ENCODE results near the gene MOK.
A peak's percentile ranks its signal among the peaks of the same experiment; 100 is the strongest.
"Not testable (repeated sequence)": the region's sequence is repeated elsewhere in the genome, so short reads cannot be mapped to it uniquely, and the experiment has no call there.

The MOK gene

GRCh38 chr14:102304611-102305506 lies at the start of gene MOK:
TSS of gene MOK (minus strand) at chr14:102305164. CDS start at chr14:102304968, 196 bp downstream.
- peak; percentile 92 for DNase-seq

- DNase-seq: no peak
These were observed 48.2 kb upstream of the MOK start for GRCh38 chr14:102353126-102353619.

GRCh38 chr14:102352213-102352612 lies 47.2 kb upstream of the MOK start:
- no peak for DNase-seq

GRCh38 chr14:102351593-102351992 lies 46.6 kb upstream of the MOK start:
- not testable (repeated sequence) for DNase-seq

- no peak for DNase-seq
These were observed 46.1 kb upstream of the MOK start for GRCh38 chr14:102351023-102351422.

GRCh38 chr14:102348376-102348775 lies 43.4 kb upstream of the MOK start:
- no peak for DNase-seq

- no peak for DNase-seq
These were observed 41.7 kb upstream of the MOK start for GRCh38 chr14:102346645-102347044.

GRCh38 chr14:102345232-102345631 lies 40.3 kb upstream of the MOK start:
- no peak for DNase-seq

- DNase-seq: no peak
These were observed 39.5 kb upstream of the MOK start for GRCh38 chr14:102344485-102344884.

GRCh38 chr14:102344084-102344483 lies 39.1 kb upstream of the MOK start:
- DNase-seq: no peak

GRCh38 chr14:102342238-102342637 lies 37.3 kb upstream of the MOK start:
- no peak for DNase-seq

- DNase-seq: no peak
These were observed 36.6 kb upstream of the MOK start for GRCh38 chr14:102341566-102341965.

- no peak for DNase-seq
These were observed 33.8 kb upstream of the MOK start for GRCh38 chr14:102338724-102339123.

GRCh38 chr14:102335163-102335562 lies 30.2 kb upstream of the MOK start:
- no peak for DNase-seq

- DNase-seq: no peak
These were observed 29.1 kb upstream of the MOK start for GRCh38 chr14:102333795-102334705.

- DNase-seq: no peak
These were observed 28.4 kb upstream of the MOK start for GRCh38 chr14:102333390-102333789.

GRCh38 chr14:102330806-102331205 lies 25.8 kb upstream of the MOK start:
- DNase-seq: no peak

- DNase-seq: not testable (repeated sequence)
These were observed 24.4 kb upstream of the MOK start for GRCh38 chr14:102329381-102329780.

GRCh38 chr14:102326583-102326982 lies 21.6 kb upstream of the MOK start:
- DNase-seq: no peak

- DNase-seq: no peak
These were observed 20.9 kb upstream of the MOK start for GRCh38 chr14:102325791-102326345.

GRCh38 chr14:102323102-102323501 lies 18.1 kb upstream of the MOK start:
- DNase-seq: no peak

GRCh38 chr14:102321456-102322422 lies 16.8 kb upstream of the MOK start:
- DNase-seq: no peak
